Ishikawa (cell line): ENCODE data around the gene ADK.

Source experiments
- CEBPB ChIP-seq: IDR thresholded peaks from 2 replicates; pipeline ENCODE4 v1.6.1; 2012
- CREB1 ChIP-seq: IDR thresholded peaks from 2 replicates; pipeline ENCODE4 v1.6.1; 2012; ENCODE audit warnings: low read depth
- EGR1 ChIP-seq: IDR thresholded peaks from 2 replicates; pipeline ENCODE4 v1.6.1; 2012
- EP300 ChIP-seq: IDR thresholded peaks from 2 replicates; pipeline ENCODE4 v1.6.1; 2012; ENCODE audit warnings: borderline replicate concordance
- FOXM1 ChIP-seq: IDR thresholded peaks from 2 replicates; pipeline ENCODE4 v1.6.1; 2012; ENCODE audit warnings: low read depth, borderline replicate concordance
- NFIC ChIP-seq: IDR thresholded peaks from 2 replicates; pipeline ENCODE4 v1.6.1; 2012
- RAD21 ChIP-seq: IDR thresholded peaks from 2 replicates; pipeline ENCODE4 v1.6.1; 2012; ENCODE audit warnings: low read depth
- TAF1 ChIP-seq: IDR thresholded peaks from 2 replicates; pipeline ENCODE4 v1.6.1; 2012; ENCODE audit warnings: low read depth, mild to moderate bottlenecking
- TCF12 ChIP-seq: IDR thresholded peaks from 2 replicates; pipeline ENCODE4 v1.6.1; 2012; ENCODE audit warnings: low read depth
- TEAD4 ChIP-seq: IDR thresholded peaks from 2 replicates; pipeline ENCODE4 v1.6.1; 2012
- YY1 ChIP-seq: IDR thresholded peaks from 2 replicates; pipeline ENCODE4 v1.6.1; 2012; ENCODE audit warnings: low read depth
- ZBTB7A ChIP-seq: IDR thresholded peaks from 2 replicates; pipeline ENCODE4 v1.6.1; 2012; ENCODE audit warnings: low read depth
- TF ChIP-seq, protein P1 (sequence below): IDR thresholded peaks from 2 replicates; pipeline ENCODE4 v1.6.1; 2012
- TF ChIP-seq, protein P2 (sequence below): IDR thresholded peaks from 2 replicates; pipeline ENCODE4 v1.6.1; 2012
- TF ChIP-seq, protein P3 (sequence below): IDR thresholded peaks from 2 replicates; pipeline ENCODE4 v1.6.1; 2012; ENCODE audit warnings: low read depth, mild to moderate bottlenecking

Gene ADK

DNA sequence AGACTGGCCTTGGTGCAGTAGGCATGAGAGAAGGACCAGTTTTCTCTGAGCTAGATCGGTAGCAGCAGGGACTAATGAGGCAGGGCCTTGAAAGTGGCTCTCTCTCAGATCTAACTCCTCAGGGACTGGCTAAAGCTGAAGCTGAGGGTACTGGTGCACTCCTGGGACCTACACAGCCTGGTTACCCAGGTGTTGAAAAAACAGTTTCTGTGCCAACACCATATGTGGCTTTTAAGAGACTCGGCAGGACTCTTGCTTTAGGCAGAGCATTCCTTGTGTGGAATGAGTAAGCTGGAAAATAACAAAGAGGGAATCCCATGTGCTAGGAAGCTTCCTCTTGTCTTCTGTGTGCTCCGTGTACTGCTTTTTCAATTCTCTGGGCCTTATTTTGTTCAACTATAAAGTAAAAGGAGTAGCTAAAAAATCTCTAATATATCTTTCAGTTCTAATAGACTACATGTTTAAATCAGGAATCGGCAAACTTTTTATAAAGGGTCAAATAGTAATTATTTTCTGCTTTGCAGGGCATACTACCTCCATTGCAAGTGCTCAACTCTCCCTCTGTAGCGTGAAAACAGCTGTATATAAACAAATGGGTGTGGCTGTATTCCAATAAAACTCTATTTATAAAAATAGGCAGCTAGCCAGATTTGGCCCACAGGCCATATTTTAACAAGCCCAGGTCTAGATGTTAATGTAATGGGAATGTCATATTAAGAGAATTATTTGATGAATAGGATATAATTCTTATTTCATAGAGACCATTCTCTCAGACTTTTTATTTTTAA is 489.3 kb downstream of the ADK start:
- TF ChIP-seq TAF1 (no peak), YY1 (no peak), EGR1 (no peak), EP300 (no peak), TEAD4 (no peak), CREB1 (no peak)
- TF ChIP-seq, protein P1, sequence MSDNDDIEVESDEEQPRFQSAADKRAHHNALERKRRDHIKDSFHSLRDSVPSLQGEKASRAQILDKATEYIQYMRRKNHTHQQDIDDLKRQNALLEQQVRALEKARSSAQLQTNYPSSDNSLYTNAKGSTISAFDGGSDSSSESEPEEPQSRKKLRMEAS: no peak
- TF ChIP-seq, protein P2, sequence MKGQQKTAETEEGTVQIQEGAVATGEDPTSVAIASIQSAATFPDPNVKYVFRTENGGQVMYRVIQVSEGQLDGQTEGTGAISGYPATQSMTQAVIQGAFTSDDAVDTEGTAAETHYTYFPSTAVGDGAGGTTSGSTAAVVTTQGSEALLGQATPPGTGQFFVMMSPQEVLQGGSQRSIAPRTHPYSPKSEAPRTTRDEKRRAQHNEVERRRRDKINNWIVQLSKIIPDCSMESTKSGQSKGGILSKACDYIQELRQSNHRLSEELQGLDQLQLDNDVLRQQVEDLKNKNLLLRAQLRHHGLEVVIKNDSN: no peak

DNA sequence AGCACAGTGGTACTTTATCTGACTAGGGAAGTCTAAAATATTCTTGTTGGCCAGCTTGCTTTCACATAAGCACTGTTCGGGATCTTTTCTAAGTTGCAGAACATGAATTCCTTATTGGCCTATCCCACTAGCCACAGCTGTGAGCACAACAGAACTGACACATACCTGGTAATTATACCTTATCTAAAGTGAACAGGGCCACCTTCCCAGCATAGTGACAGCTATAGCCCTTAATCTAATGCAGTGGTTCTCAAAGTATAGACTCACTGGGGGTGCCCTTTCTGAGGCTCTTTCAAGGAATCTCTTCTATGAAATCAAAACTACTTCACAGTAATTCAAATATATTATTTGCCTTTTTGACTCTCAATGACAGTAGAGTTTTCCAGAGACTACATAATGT is 490.6 kb downstream of the ADK start:
- TF ChIP-seq FOXM1 (no peak), EP300 (no peak), EGR1 (no peak), YY1 (no peak), RAD21 (no peak), CEBPB (no peak), NFIC (no peak)
- TF ChIP-seq, protein P2: no peak

DNA sequence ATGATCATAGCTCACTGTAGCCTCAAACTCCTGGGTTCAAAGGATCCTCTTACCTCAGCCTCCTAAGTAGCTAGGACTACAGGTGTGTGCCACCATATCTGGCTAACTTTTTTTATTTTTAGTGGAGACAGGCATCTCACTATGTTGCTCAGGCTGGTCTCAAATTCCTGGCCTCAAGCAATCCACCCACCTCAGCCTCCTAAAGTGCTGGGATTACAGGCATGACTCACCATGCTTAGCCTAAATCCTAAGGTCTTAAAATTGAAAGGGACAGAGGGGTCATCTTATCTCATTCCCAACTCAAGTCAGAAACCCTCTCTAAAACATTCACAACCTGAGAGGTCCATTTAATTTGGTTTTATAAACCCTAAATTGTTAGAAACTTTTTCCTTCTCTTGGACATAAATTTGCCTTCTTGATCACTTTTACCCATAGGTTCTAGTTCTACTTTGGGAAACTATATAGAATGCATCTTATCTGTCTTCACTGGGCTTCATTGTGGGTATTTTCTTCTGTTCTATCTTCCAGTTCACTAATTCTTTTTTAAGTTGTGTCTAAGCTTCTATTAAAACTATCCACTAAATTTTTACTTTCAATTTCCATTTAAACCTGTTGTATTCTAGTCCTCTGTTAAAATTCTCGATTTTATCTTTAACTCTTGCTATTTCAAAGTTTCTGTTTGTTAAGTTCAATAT is 492.0 kb downstream of the ADK start:
- TF ChIP-seq TEAD4: no peak
- TF ChIP-seq, protein P3, sequence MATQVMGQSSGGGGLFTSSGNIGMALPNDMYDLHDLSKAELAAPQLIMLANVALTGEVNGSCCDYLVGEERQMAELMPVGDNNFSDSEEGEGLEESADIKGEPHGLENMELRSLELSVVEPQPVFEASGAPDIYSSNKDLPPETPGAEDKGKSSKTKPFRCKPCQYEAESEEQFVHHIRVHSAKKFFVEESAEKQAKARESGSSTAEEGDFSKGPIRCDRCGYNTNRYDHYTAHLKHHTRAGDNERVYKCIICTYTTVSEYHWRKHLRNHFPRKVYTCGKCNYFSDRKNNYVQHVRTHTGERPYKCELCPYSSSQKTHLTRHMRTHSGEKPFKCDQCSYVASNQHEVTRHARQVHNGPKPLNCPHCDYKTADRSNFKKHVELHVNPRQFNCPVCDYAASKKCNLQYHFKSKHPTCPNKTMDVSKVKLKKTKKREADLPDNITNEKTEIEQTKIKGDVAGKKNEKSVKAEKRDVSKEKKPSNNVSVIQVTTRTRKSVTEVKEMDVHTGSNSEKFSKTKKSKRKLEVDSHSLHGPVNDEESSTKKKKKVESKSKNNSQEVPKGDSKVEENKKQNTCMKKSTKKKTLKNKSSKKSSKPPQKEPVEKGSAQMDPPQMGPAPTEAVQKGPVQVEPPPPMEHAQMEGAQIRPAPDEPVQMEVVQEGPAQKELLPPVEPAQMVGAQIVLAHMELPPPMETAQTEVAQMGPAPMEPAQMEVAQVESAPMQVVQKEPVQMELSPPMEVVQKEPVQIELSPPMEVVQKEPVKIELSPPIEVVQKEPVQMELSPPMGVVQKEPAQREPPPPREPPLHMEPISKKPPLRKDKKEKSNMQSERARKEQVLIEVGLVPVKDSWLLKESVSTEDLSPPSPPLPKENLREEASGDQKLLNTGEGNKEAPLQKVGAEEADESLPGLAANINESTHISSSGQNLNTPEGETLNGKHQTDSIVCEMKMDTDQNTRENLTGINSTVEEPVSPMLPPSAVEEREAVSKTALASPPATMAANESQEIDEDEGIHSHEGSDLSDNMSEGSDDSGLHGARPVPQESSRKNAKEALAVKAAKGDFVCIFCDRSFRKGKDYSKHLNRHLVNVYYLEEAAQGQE: no peak
- no peak for TF ChIP-seq CREB1
- no peak for TF ChIP-seq RAD21
- TF ChIP-seq YY1: no peak
- no peak for TF ChIP-seq EGR1
- no peak for TF ChIP-seq CEBPB
- TF ChIP-seq NFIC: no peak
- no peak for TF ChIP-seq EP300
- no peak for TF ChIP-seq ZBTB7A
- TF ChIP-seq TCF12: no peak
- no peak for TF ChIP-seq TAF1
- TF ChIP-seq, protein P2: no peak
- no peak for TF ChIP-seq FOXM1
- TF ChIP-seq, protein P1: no peak

DNA sequence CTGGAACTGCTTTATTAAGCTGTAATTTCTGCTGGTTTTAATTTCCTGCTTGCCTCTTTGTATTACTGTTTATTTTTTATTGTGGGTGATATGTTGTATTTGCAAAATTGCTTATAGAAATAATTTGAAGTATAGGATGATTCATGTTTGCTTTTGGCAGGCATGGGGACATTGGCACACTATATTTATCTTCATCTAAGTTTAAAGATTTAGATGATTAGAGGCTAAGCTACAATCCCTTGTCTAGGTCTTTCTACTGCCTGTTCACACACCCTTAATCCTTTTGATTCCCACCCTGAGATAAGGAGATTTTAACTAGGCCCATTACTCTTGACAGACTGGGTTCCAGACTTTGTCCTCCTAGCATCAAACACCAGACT is 492.6 kb downstream of the ADK start:
- TF ChIP-seq, protein P1: no peak
- TF ChIP-seq, protein P2: no peak
- TF ChIP-seq TCF12 (no peak), CEBPB (no peak), RAD21 (no peak), ZBTB7A (no peak)

DNA sequence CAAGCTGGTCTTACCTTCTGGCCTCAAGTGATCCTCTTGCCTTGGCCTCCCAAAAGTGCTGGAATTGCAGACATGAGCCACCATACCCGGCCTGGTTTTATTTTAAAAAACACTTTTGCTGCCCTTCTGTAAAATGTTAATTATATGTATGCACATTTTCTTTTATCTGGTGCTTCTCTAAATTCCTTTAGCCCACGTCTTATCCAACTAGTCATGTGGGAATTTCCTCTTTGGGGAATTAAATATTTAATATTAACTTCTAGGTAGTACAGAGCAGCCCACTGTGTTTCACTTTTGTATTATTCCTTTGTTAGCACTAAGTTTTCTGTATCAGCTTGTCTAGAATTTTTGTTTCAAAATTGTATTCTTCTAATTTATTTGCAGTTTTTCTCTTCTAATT is 493.7 kb downstream of the ADK start:
- TF ChIP-seq, protein P2: no peak
- no peak for TF ChIP-seq CREB1
- no peak for TF ChIP-seq YY1
- TF ChIP-seq TAF1: no peak
- no peak for TF ChIP-seq TEAD4
- TF ChIP-seq RAD21: no peak
- no peak for TF ChIP-seq EGR1
- TF ChIP-seq ZBTB7A: no peak
- TF ChIP-seq, protein P1: no peak

DNA sequence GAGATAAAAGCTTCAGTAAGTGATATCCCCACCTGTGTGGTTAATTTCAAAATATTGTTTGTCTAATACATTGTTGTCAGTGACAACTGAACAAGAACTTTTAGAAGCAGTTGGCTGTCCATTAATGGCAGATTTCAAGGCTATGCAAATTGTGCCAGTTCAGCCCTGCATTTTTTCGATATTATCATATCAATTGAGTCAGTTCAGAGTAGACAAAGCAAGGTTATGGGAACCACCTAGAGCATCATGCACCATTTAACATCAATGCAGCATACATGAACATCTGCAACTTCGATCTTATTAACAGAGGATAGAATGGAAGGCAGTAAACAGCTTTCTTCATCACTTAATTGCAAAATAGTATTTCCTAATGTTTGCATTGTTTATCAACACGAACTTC is 494.7 kb downstream of the ADK start:
- TF ChIP-seq CREB1 (no peak), NFIC (no peak), CEBPB (no peak), TEAD4 (no peak), ZBTB7A (no peak), TCF12 (no peak), FOXM1 (no peak), EGR1 (no peak), RAD21 (no peak)
- TF ChIP-seq, protein P2: no peak
- TF ChIP-seq, protein P1: no peak
- TF ChIP-seq, protein P3: no peak
